Activated naive CD8-positive, alpha-beta T cell treated with anti-CD3 and anti-CD28 coated beads, Interleukin-2, amount 50 U/mL, for 16 hours (primary cell): Measurements from ENCODE around the gene AP4E1.
"Not testable (repeated sequence)": the region's sequence is repeated elsewhere in the genome, so short reads cannot be mapped to it uniquely, and the experiment has no call there.

Experiments
- DNase-seq: peaks from one replicate; pipeline ENCODE4 v3.0.0-alpha.2; 2020; ENCODE audit warnings: low read depth, low spot score

AP4E1 gene

GRCh38 chr15:50944672-50945071 lies 36.2 kb downstream of the AP4E1 start:
- DNase-seq = no peak

GRCh38 chr15:50945725-50946124 lies 37.2 kb downstream of the AP4E1 start:
- no peak for DNase-seq

- not testable (repeated sequence) for DNase-seq
Observed at GRCh38 chr15:50950745-50951144, 42.3 kb downstream of the AP4E1 start.

- no peak for DNase-seq
Observed at GRCh38 chr15:50953302-50953701, 44.8 kb downstream of the AP4E1 start.

- not testable (repeated sequence) for DNase-seq
Observed at GRCh38 chr15:50954837-50955236, 46.4 kb downstream of the AP4E1 start.

GRCh38 chr15:50959717-50960116 lies 51.2 kb downstream of the AP4E1 start:
- no peak for DNase-seq

GRCh38 chr15:50964075-50964474 lies 55.6 kb downstream of the AP4E1 start:
- no peak for DNase-seq

GRCh38 chr15:50968353-50968752 lies 59.9 kb downstream of the AP4E1 start:
- no peak for DNase-seq

- DNase-seq = no peak
Observed at GRCh38 chr15:50970524-50970923, 62.0 kb downstream of the AP4E1 start.

GRCh38 chr15:50971115-50971514 lies 62.6 kb downstream of the AP4E1 start:
- DNase-seq = no peak

- DNase-seq = no peak
Observed at GRCh38 chr15:50971542-50971941, 63.1 kb downstream of the AP4E1 start.

- DNase-seq = no peak
Observed at GRCh38 chr15:50973605-50974004, 65.1 kb downstream of the AP4E1 start.

GRCh38 chr15:50977162-50977561 lies 68.7 kb downstream of the AP4E1 start:
- DNase-seq = no peak

- no peak for DNase-seq
Observed at GRCh38 chr15:50978580-50978979, 70.1 kb downstream of the AP4E1 start.

GRCh38 chr15:50979041-50979440 lies 70.6 kb downstream of the AP4E1 start:
- no peak for DNase-seq

GRCh38 chr15:50993598-50993997 lies 85.1 kb downstream of the AP4E1 start:
- no peak for DNase-seq

GRCh38 chr15:50996641-50997040 lies 88.2 kb downstream of the AP4E1 start:
- no peak for DNase-seq

GRCh38 chr15:50997371-50998051 lies 89.0 kb downstream of the AP4E1 start:
- DNase-seq = no peak

GRCh38 chr15:51004103-51004551 lies 95.6 kb downstream of the AP4E1 start:
- DNase-seq = no peak

- DNase-seq = no peak
Observed at GRCh38 chr15:51006336-51006985, 98.0 kb downstream of the AP4E1 start.

- no peak for DNase-seq
Observed at GRCh38 chr15:51007131-51007666, 98.7 kb downstream of the AP4E1 start.

- DNase-seq = no peak
Observed at GRCh38 chr15:51011212-51011611, 102.7 kb downstream of the AP4E1 start.

GRCh38 chr15:51016615-51017014 lies 108.1 kb downstream of the AP4E1 start:
- DNase-seq = no peak
